Measurements from ENCODE around the gene RAB1B. TPM values are rescaled to one million over a fixed set of nuclear protein-coding genes. Genes with fewer than 3 reads are reported as not detected.

The RAB1B gene
- total RNA-seq, 4 donors from 2014 or later, result 40.6 to 146 (median 94.6) TPM

Other genes with a start within 250 kb of the RAB1B start
- gene CATSPER1, start 242.2 kb upstream of the RAB1B start, total RNA-seq, result under 1 TPM in 1 of 4 donors, not detected in 3; 0.26 TPM
- gene GAL3ST3, start 219.5 kb upstream of the RAB1B start, total RNA-seq, result 1 to 10 TPM in 2 of 4 donors, under 1 TPM in 1, not detected in 1; 0.26 to 2.1 (median 1.9) TPM
- 100 to 1,000 TPM in 2 of 4 donors, 10 to 100 TPM in 2; 59.9 to 195 (median 106) TPM for gene SF3B2, start 216.3 kb upstream of the RAB1B start, total RNA-seq
- 10 to 100 TPM in 3 of 4 donors, 1 to 10 TPM in 1; 2.9 to 79.2 (median 57.2) TPM for gene PACS1, start 198.4 kb upstream of the RAB1B start, total RNA-seq
- 10 to 100 TPM in 3 of 4 donors, 1 to 10 TPM in 1; 3.3 to 45.3 (median 17.2) TPM for gene KLC2, start 10.9 kb upstream of the RAB1B start, total RNA-seq
- 1 to 10 TPM in 2 of 4 donors, not detected in 2; 1.2 to 1.5 TPM for gene CNIH2, start 9.5 kb downstream of the RAB1B start, total RNA-seq
- 100 to 1,000 TPM in 1 of 4 donors, 10 to 100 TPM in 3; 38.9 to 101 (median 79.1) TPM for gene YIF1A, start 20.5 kb downstream of the RAB1B start, total RNA-seq
- under 1 TPM in 1 of 4 donors, not detected in 3; 0.27 TPM for gene TMEM151A, start 23.3 kb downstream of the RAB1B start, total RNA-seq
- 10 to 100 TPM; 14.1 to 91.2 (median 46.2) TPM for gene CD248, start 48.4 kb downstream of the RAB1B start, total RNA-seq
- 10 to 100 TPM in 2 of 4 donors, 1 to 10 TPM in 2; 1.8 to 26.6 (median 8.6) TPM for gene RIN1, start 67.8 kb downstream of the RAB1B start, total RNA-seq
- gene BRMS1, start 76.5 kb downstream of the RAB1B start, total RNA-seq, result 10 to 100 TPM; 15.0 to 77.4 (median 21.9) TPM
- gene B4GAT1, start 79.0 kb downstream of the RAB1B start, total RNA-seq, result 10 to 100 TPM; 13.2 to 44.8 (median 26.2) TPM
- 1 to 10 TPM in 2 of 4 donors, under 1 TPM in 1, not detected in 1; 0.26 to 3.5 (median 1.5) TPM for gene SLC29A2, start 103.1 kb downstream of the RAB1B start, total RNA-seq
- gene NPAS4, start 152.4 kb downstream of the RAB1B start, total RNA-seq, result 10 to 100 TPM in 1 of 4 donors, 1 to 10 TPM in 1, under 1 TPM in 1, not detected in 1; 0.97 to 12.6 (median 1.5) TPM
- gene MRPL11, start 170.2 kb downstream of the RAB1B start, total RNA-seq, result 10 to 100 TPM; 28.7 to 57.9 (median 33.4) TPM
- 10 to 100 TPM; 13.8 to 35.0 (median 24.0) TPM for gene PELI3, start 198.3 kb downstream of the RAB1B start, total RNA-seq
- gene DPP3, start 211.8 kb downstream of the RAB1B start, total RNA-seq, result 10 to 100 TPM in 2 of 4 donors, 1 to 10 TPM in 2; 2.1 to 14.1 (median 8.7) TPM
- 10 to 100 TPM; 32.1 to 84.4 (median 56.8) TPM for gene BBS1, start 242.0 kb downstream of the RAB1B start, total RNA-seq

Data from uterus (tissue), 4 donors.